Psoas muscle (tissue), 8 donors: ENCODE data around the gene DNASE1L3. TPM values are rescaled to one million over a fixed set of nuclear protein-coding genes. Genes with fewer than 3 reads are reported as not detected.
A peak's percentile ranks its signal among the peaks of the same experiment; 100 is the strongest.

Experiments used
- ATAC-seq, 4 donors: fragments of 200-7000 bp; cut with Tn5 transposase; one replicate each; pipeline ENCODE4 v1.9.1; 2020; ENCODE audit warnings: moderate library complexity in 3 of 4, mild to moderate bottlenecking in 2 of 4
- DNase-seq, 2 donors: peaks; one replicate each; pipeline ENCODE4 v3.0.0-alpha.2; 2020
- H3K27ac ChIP-seq: fragments of 200-600 bp; one replicate; pipeline ENCODE4 v1.8.0; 2022
- H3K27me3 ChIP-seq, 3 donors: fragments of 200-600 bp in 1 of 3; one replicate each; pipeline versions ENCODE4 v1.6.1 to v1.8.0; 2013 to 2022; ENCODE audit warnings: low read length in 2 of 3, mild to moderate bottlenecking in 2 of 3, moderate library complexity in 1 of 3; ENCODE audit not compliant: insufficient read depth in 3 of 3
- H3K36me3 ChIP-seq, 2 donors: fragments of 200-600 bp in 1 of 2; one replicate each; pipeline versions ENCODE4 v1.6.1 to v1.8.0; 2013 to 2022; ENCODE audit warnings: low read depth in 1 of 2, mild to moderate bottlenecking in 1 of 2, moderate library complexity in 1 of 2; ENCODE audit not compliant: insufficient read depth in 1 of 2
- H3K4me1 ChIP-seq: fragments of 200-600 bp; one replicate; pipeline ENCODE4 v1.8.0; 2022
- H3K4me3 ChIP-seq: fragments of 200-600 bp; one replicate; pipeline ENCODE4 v1.8.0; 2022; ENCODE audit warnings: mild to moderate bottlenecking
- H3K9me3 ChIP-seq: fragments of 200-600 bp; one replicate; pipeline ENCODE4 v1.8.0; 2022
- WGBS, 3 donors: extraction: QIAGEN DNeasy Blood & Tissue Kit; methylation state at CpG; one replicate each; pipeline versions ENCODE4 v1.1.6 to v1.1.7; 2013; 5-methylcytosine and 5-hydroxymethylcytosine counted together
- intact Hi-C, 2 donors: fragments of 100-400 bp; cut with DNase I; formaldehyde crosslinking; loops; one replicate each; pipeline versions ENCODE4 v1.11.0 to v1.14.2; 2022
- polyA plus RNA-seq, 3 donors: library from polyadenylated mRNA; stranded (reverse); fragments of 200-250 nt; gene quantifications; one replicate each; pipeline ENCODE4 v1.2.3, GENCODE V29; 2013
- total RNA-seq, 4 donors: library from RNA; stranded (reverse); fragmentation: NEBNext Ultra II Directional in 2 of 4; extraction: Animal tissue kit (Norgen Biotek cat#: 25700) in 2 of 4; gene quantifications; one replicate each; pipeline versions ENCODE4 v1.2.1 to v1.2.4, GENCODE V29; 2021 to 2023
- TF ChIP-seq, protein P1 (sequence below): fragments of 200-600 bp; IDR thresholded peaks from one replicate; pipeline ENCODE4 v1.8.0; 2022; ENCODE audit warnings: antibody characterized with exemption
- donor health status: healthy with polysubstance abuse.
- donor health status: DM: no; HTN: no; CAD: no; lungs with moderate emphysema.
- donor health status: Bipolar disorder and iron deficiency.
- donor health status: healthy.
- donor health status: DM: yes; HTN: yes; CAD: no.
- donor health status: DM: no; HTN: no; CAD: no.
- donor health status: DM: no; HTN: no; CAD: no.
- donor health status: DM: yes; HTN: yes; CAD: no.

DNASE1L3 gene
- total and polyA plus RNA-seq, 7 donors = 0.18 to 1.4 (median 0.73) TPM

GRCh38 chr3:58256061-58256460 lies 45.3 kb upstream of the DNASE1L3 start:
- Histone ChIP-seq H3K27ac (no peak overlapping the region), H3K36me3 (peaks cover 0 to 30% of the 10 kb centered on the region in 2 donors), H3K9me3 (no peaks in the 10 kb centered on the region), H3K4me3 (no peak overlapping the region), H3K27me3 (no peaks in the 10 kb centered on the region), H3K4me1 (no peaks in the 10 kb centered on the region)
- DNase-seq (no peak), ATAC-seq (no peak)
- intact Hi-C loops = no loop called here
- TF ChIP-seq, protein P1, sequence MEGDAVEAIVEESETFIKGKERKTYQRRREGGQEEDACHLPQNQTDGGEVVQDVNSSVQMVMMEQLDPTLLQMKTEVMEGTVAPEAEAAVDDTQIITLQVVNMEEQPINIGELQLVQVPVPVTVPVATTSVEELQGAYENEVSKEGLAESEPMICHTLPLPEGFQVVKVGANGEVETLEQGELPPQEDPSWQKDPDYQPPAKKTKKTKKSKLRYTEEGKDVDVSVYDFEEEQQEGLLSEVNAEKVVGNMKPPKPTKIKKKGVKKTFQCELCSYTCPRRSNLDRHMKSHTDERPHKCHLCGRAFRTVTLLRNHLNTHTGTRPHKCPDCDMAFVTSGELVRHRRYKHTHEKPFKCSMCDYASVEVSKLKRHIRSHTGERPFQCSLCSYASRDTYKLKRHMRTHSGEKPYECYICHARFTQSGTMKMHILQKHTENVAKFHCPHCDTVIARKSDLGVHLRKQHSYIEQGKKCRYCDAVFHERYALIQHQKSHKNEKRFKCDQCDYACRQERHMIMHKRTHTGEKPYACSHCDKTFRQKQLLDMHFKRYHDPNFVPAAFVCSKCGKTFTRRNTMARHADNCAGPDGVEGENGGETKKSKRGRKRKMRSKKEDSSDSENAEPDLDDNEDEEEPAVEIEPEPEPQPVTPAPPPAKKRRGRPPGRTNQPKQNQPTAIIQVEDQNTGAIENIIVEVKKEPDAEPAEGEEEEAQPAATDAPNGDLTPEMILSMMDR = no peak
- WGBS, 3 donors = 86 to 96% (median 88%) methylated on average over 1 of the region's 1 CpG

DNA sequence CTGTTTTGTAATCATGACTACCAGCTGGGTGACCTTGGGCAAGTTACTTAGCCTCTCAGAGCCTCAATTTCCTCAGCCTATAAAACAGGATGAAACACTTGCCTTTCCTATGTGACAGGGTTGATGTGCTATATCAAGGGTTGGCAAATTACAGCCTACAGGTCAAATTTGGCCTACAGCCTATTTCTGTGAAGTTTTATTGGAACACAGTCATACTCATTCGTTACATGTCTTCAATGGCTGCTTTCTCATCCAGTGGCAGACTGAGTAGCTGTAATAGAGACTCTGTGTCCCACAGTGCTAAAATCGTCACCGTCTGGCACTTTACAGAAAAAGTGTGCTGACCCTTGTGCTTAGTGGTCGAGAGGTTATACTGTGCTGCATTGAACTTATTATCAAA lies 43.4 kb upstream of the DNASE1L3 start:
- Histone ChIP-seq H3K4me1 (no peaks in the 10 kb centered on the region), H3K27me3 (no peaks in the 10 kb centered on the region), H3K27ac (no peak overlapping the region), H3K36me3 (peaks cover 0 to 24% of the 10 kb centered on the region in 2 donors), H3K4me3 (no peak overlapping the region), H3K9me3 (no peaks in the 10 kb centered on the region)
- DNase-seq (no peak), ATAC-seq (peak in 1 of 4 donors; percentile 72)
- intact Hi-C loops = no loop called here
- 57 to 79% (median 59%) methylated on average over 4 of the region's 4 CpGs for WGBS, 3 donors
- TF ChIP-seq, protein P1 = no peak

DNA sequence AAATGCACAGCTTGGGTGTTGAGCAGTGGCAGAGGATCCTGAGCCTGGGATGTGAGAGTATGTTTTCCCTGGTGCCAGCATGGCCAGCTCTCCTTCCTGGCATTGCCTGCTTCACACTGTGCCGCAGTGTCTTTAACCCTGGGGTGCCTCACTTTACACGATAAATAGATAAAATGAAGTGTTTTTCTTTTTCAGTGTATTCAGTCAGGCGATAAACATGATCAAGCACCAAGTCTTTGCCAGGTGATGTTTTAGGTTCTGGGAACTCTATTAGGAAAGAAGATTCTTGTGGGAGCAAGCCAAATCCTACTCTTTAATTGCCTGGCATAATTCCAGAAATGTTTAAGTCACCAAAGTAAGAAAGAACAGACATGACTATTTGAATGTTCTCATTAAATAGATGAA lies 40.9 kb upstream of the DNASE1L3 start:
- no peak for ATAC-seq
- H3K27ac ChIP-seq = no peak overlapping the region
- 78 to 91% (median 85%) methylated on average over 3 of the region's 3 CpGs for WGBS, 3 donors

GRCh38 chr3:58250093-58250707 lies 39.4 kb upstream of the DNASE1L3 start:
- Histone ChIP-seq H3K4me1 (no peaks in the 10 kb centered on the region), H3K4me3 (no peak overlapping the region), H3K36me3 (no peaks in the 10 kb centered on the region), H3K9me3 (no peaks in the 10 kb centered on the region), H3K27me3 (no peaks in the 10 kb centered on the region), H3K27ac (no peak overlapping the region)
- no peak for DNase-seq
- intact Hi-C loops = no loop called here
- TF ChIP-seq, protein P1 = no peak
- WGBS, 3 donors = 73 to 84% (median 83%) methylated on average over 8 of the region's 8 CpGs
- no peak for ATAC-seq

More for the DNA sequence above, 40.9 kb upstream of the DNASE1L3 start:
- Histone ChIP-seq H3K27me3 (no peaks in the 10 kb centered on the region), H3K4me3 (no peak overlapping the region), H3K9me3 (no peaks in the 10 kb centered on the region), H3K4me1 (no peaks in the 10 kb centered on the region), H3K36me3 (no peaks in the 10 kb centered on the region)
- TF ChIP-seq, protein P1 = no peak
- no peak for DNase-seq
- intact Hi-C loops = no loop called here
